Activated CD4-positive, CD25-positive, alpha-beta regulatory T cell treated with anti-CD3 and anti-CD28 coated beads, Interleukin-2, amount 50 U/mL, for 72 hours (primary cell): ENCODE data around the gene CEACAM8.
"Not testable (repeated sequence)": the region's sequence is repeated elsewhere in the genome, so short reads cannot be mapped to it uniquely, and the experiment has no call there.

ENCODE experiments used
- DNase-seq: peaks from one replicate; pipeline ENCODE4 v3.0.0; 2021

Gene CEACAM8

GRCh38 chr19:42571116-42571515 is 23.6 kb downstream of the CEACAM8 start:
- DNase-seq: no peak

- no peak for DNase-seq
These were observed 25.5 kb downstream of the CEACAM8 start for GRCh38 chr19:42569193-42569592.

GRCh38 chr19:42568006-42568405 is 26.7 kb downstream of the CEACAM8 start:
- no peak for DNase-seq

- no peak for DNase-seq
These were observed 27.2 kb downstream of the CEACAM8 start for GRCh38 chr19:42567567-42567966.

GRCh38 chr19:42563352-42564210 is 31.1 kb downstream of the CEACAM8 start:
- DNase-seq: no peak

- no peak for DNase-seq
These were observed 33.2 kb downstream of the CEACAM8 start for GRCh38 chr19:42561512-42561911.

GRCh38 chr19:42560731-42561130 is 34.0 kb downstream of the CEACAM8 start:
- DNase-seq: no peak

GRCh38 chr19:42558450-42559150 is 36.1 kb downstream of the CEACAM8 start:
- DNase-seq: no peak

GRCh38 chr19:42557386-42557871 is 37.3 kb downstream of the CEACAM8 start:
- DNase-seq: not testable (repeated sequence)

GRCh38 chr19:42555801-42556200 is 38.9 kb downstream of the CEACAM8 start:
- DNase-seq: no peak

GRCh38 chr19:42555317-42555716 is 39.4 kb downstream of the CEACAM8 start:
- DNase-seq: no peak

- no peak for DNase-seq
These were observed 40.6 kb downstream of the CEACAM8 start for GRCh38 chr19:42554046-42554575.

GRCh38 chr19:42553292-42554045 is 41.3 kb downstream of the CEACAM8 start:
- no peak for DNase-seq

- no peak for DNase-seq
These were observed 42.3 kb downstream of the CEACAM8 start for GRCh38 chr19:42552086-42553065.

- not testable (repeated sequence) for DNase-seq
These were observed 44.2 kb downstream of the CEACAM8 start for GRCh38 chr19:42550521-42550920.

GRCh38 chr19:42549067-42549466 is 45.7 kb downstream of the CEACAM8 start:
- not testable (repeated sequence) for DNase-seq

GRCh38 chr19:42548552-42548951 is 46.2 kb downstream of the CEACAM8 start:
- DNase-seq: no peak

- DNase-seq: no peak
These were observed 46.8 kb downstream of the CEACAM8 start for GRCh38 chr19:42547929-42548328.

GRCh38 chr19:42546831-42547500 is 47.8 kb downstream of the CEACAM8 start:
- no peak for DNase-seq

- no peak for DNase-seq
These were observed 50.6 kb downstream of the CEACAM8 start for GRCh38 chr19:42544146-42544545.

GRCh38 chr19:42542791-42543190 is 51.9 kb downstream of the CEACAM8 start:
- no peak for DNase-seq
